Trophoblast cell (in vitro differentiated cells and primary cell): ENCODE measurements around the gene GSE1.
A peak's percentile ranks its signal among the peaks of the same experiment; 100 is the strongest.

Experiments
- DNase-seq, 2 donors: peaks; one replicate each; pipeline ENCODE4 v3.0.0-alpha.2; 2016
- H2AFZ ChIP-seq: 2 replicates; pipeline ENCODE4 v1.6.1; 2013; ENCODE audit warnings: low read length, moderate library complexity, mild to moderate bottlenecking; ENCODE audit not compliant: insufficient read depth, poor library complexity
- H2AK5ac ChIP-seq: 2 replicates; pipeline ENCODE4 v1.6.1; 2013; ENCODE audit warnings: mild to moderate bottlenecking, low read length
- H2BK120ac ChIP-seq: 2 replicates; pipeline ENCODE4 v1.6.1; 2013; ENCODE audit warnings: low read length, mild to moderate bottlenecking, moderate library complexity; ENCODE audit not compliant: insufficient read depth, poor library complexity
- H2BK12ac ChIP-seq: 2 replicates; pipeline ENCODE4 v1.6.1; 2013; ENCODE audit warnings: mild to moderate bottlenecking, low read length, moderate library complexity
- H2BK5ac ChIP-seq: 2 replicates; pipeline ENCODE4 v1.6.1; 2013; ENCODE audit warnings: low read length, low read depth, moderate library complexity, mild to moderate bottlenecking; ENCODE audit not compliant: poor library complexity
- H3K14ac ChIP-seq: 2 replicates; pipeline ENCODE4 v1.6.1; 2013; ENCODE audit warnings: mild to moderate bottlenecking, low read length
- H3K18ac ChIP-seq: 2 replicates; pipeline ENCODE4 v1.6.1; 2013; ENCODE audit warnings: mild to moderate bottlenecking, low read length
- H3K23ac ChIP-seq: 2 replicates; pipeline ENCODE4 v1.6.1; 2013; ENCODE audit warnings: low read length
- H3K27ac ChIP-seq: 2 replicates; pipeline ENCODE4 v1.5.1; 2013; ENCODE audit warnings: low read depth, mild to moderate bottlenecking, inconsistent platforms, low read length, moderate library complexity
- H3K27me3 ChIP-seq: 2 replicates; pipeline ENCODE4 v1.6.1; 2013; ENCODE audit warnings: inconsistent platforms, mild to moderate bottlenecking, low read length, moderate library complexity; ENCODE audit not compliant: insufficient read depth
- H3K36me3 ChIP-seq, 2 experiments: 1 replicate in 1 of 2; 2 replicates in 1 of 2; pipeline ENCODE4 v1.6.1; 2013; ENCODE audit warnings: low read length in 2 of 2, mild to moderate bottlenecking in 2 of 2, moderate library complexity in 1 of 2; ENCODE audit not compliant: insufficient read depth in 2 of 2, control insufficient read depth in 1 of 2
- H3K4ac ChIP-seq: 2 replicates; pipeline ENCODE4 v1.6.1; 2013; ENCODE audit warnings: low read depth, mild to moderate bottlenecking, low read length, moderate library complexity
- H3K4me1 ChIP-seq, 2 experiments: 1 replicate in 1 of 2; 2 replicates in 1 of 2; pipeline ENCODE4 v1.6.1; 2013; ENCODE audit warnings: low read length in 2 of 2, mild to moderate bottlenecking in 2 of 2, moderate library complexity in 1 of 2; ENCODE audit not compliant: insufficient read depth in 2 of 2, control insufficient read depth in 1 of 2
- H3K4me2 ChIP-seq: 2 replicates; pipeline ENCODE4 v1.6.1; 2013; ENCODE audit warnings: inconsistent platforms, mild to moderate bottlenecking, low read length, moderate library complexity
- H3K4me3 ChIP-seq: 2 replicates; pipeline ENCODE4 v1.5.1; 2013; ENCODE audit warnings: mild to moderate bottlenecking, low read depth, low read length, inconsistent platforms
- H3K79me1 ChIP-seq: one replicate; pipeline ENCODE4 v1.6.1; 2013; ENCODE audit warnings: low read length
- H3K79me2 ChIP-seq: 2 replicates; pipeline ENCODE4 v1.6.1; 2013; ENCODE audit warnings: low read length, mild to moderate bottlenecking; ENCODE audit not compliant: control insufficient read depth, insufficient read depth, poor library complexity
- H3K9ac ChIP-seq: 2 replicates; pipeline ENCODE4 v1.6.1; 2013; ENCODE audit warnings: mild to moderate bottlenecking, low read length
- H3K9me3 ChIP-seq: 2 replicates; pipeline ENCODE4 v1.6.1; 2013; ENCODE audit warnings: low read depth, mild to moderate bottlenecking, control low read depth, inconsistent platforms, low read length; ENCODE audit not compliant: insufficient read depth
- H4K12ac ChIP-seq: 2 replicates; pipeline ENCODE4 v1.6.1; 2013; ENCODE audit warnings: low read depth, mild to moderate bottlenecking, low read length, moderate library complexity
- H4K8ac ChIP-seq: 2 replicates; pipeline ENCODE4 v1.6.1; 2013; ENCODE audit warnings: low read depth, mild to moderate bottlenecking, low read length, moderate library complexity
- H4K91ac ChIP-seq: one replicate; pipeline ENCODE4 v1.6.1; 2013; ENCODE audit warnings: low read depth, mild to moderate bottlenecking, low read length, moderate library complexity
- WGBS: extraction: QIAGEN DNeasy Blood & Tissue Kit; methylation state at CpG from one replicate; pipeline ENCODE4 v1.1.7; 2013; ENCODE audit warnings: missing lambda C conversion rate; ENCODE audit not compliant: insufficient read length, insufficient coverage; ENCODE audit errors: extremely low coverage; 5-methylcytosine and 5-hydroxymethylcytosine counted together

The GSE1 gene

DNA sequence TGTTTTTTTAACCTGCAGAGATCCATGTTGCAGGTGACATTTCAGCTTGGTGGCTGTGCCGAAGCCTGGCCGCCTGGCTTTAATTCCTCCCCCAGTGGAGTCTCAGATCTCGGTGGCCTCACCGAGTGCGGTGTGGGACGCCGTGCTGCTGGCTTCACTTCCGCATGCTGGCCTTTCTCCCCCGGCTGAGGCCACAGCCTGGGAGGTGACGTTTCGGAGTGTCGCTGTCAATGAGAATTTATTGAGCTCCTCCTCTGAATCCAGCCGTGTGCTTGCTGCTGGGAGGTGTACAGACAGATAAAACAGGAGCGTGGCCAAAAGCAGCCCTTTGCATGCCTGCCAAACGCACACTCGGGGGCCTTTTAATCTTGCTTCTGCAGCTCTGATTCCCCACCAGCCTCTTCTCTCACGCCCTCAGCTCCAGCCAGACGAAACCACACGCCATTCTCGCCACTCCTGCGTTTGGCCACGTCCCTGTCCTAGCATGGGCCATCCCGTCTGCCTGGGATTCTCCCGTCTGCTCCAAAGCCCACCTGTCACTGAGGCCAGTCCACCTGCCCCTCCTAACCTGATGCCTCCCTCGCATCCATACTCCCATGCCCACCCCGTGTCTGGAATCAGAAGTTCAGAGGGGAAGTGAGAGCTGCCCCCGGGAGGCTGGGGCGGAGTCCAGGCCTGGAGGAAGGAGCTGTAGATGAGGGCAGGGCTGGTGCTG lies 3.6 kb downstream of the GSE1 start:
- H3K18ac ChIP-seq: peak overlapping the region; percentile 60
- no peak overlapping the region for H4K12ac ChIP-seq
- peaks cover 46 to 48% of the 10 kb centered on the region in 2 experiments for H3K4me1 ChIP-seq
- H3K36me3 ChIP-seq: peaks cover 8 to 12% of the 10 kb centered on the region in 2 experiments
- H3K14ac ChIP-seq: peak overlapping the region; percentile 51
- H3K23ac ChIP-seq: no peak overlapping the region
- no peaks in the 10 kb centered on the region for H3K27me3 ChIP-seq
- DNase-seq: no peak
- no peaks in the 10 kb centered on the region for H3K9me3 ChIP-seq
- no CpG with 5 or more reads among the region's 28 CpGs for WGBS
- H3K4me3 ChIP-seq: no peak overlapping the region
- peak overlapping the region; percentile 17 for H2BK120ac ChIP-seq
- H3K4me2 ChIP-seq: peak overlapping the region; percentile 7
- peak overlapping the region; percentile 1 for H4K91ac ChIP-seq
- no peak overlapping the region for H2BK12ac ChIP-seq
- H3K79me2 ChIP-seq: peaks cover 26% of the 10 kb centered on the region
- peaks cover 37% of the 10 kb centered on the region for H3K79me1 ChIP-seq
- H3K27ac ChIP-seq: peak overlapping the region; percentile 7
- H2AK5ac ChIP-seq: no peak overlapping the region
- H2BK5ac ChIP-seq: peak overlapping the region; percentile 0
- peak overlapping the region; percentile 11 for H4K8ac ChIP-seq
- H2AFZ ChIP-seq: no peak overlapping the region
- peak overlapping the region; percentile 57 for H3K4ac ChIP-seq
- H3K9ac ChIP-seq: no peak overlapping the region

DNA sequence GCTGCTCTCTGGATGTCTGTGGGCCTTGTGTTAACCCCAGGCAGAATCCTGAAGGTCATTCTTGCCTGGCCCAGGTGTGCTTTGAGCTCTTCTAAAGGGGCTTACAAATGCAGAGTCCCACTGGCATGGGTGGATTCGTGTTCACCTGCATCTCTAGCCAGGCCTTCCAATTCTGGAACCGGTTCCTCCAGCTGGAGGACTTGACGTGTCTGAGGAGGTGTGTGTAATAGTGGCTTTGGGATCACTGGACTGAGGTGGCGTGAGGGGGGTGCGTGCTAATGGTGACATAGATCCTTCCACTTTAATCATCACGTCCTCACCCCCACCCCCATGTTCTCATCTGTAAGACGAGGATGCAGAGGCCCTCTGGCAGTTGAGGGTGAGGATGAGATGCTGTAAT lies 4.8 kb downstream of the GSE1 start:
- Histone ChIP-seq H2AFZ (no peak overlapping the region), H3K4me3 (no peak overlapping the region), H3K9ac (no peak overlapping the region), H4K8ac (no peak overlapping the region), H2BK12ac (no peak overlapping the region), H3K4me2 (no peak overlapping the region), H3K79me2 (peaks cover 26% of the 10 kb centered on the region), H2BK120ac (no peak overlapping the region), H3K9me3 (no peaks in the 10 kb centered on the region), H3K27ac (no peak overlapping the region), H2AK5ac (no peak overlapping the region), H3K18ac (no peak overlapping the region), H3K4ac (peak overlapping the region; percentile 50), H3K4me1 (peaks cover 53 to 55% of the 10 kb centered on the region in 2 experiments), H4K91ac (no peak overlapping the region), H2BK5ac (no peak overlapping the region), H3K79me1 (peaks cover 29% of the 10 kb centered on the region), H4K12ac (no peak overlapping the region), H3K14ac (no peak overlapping the region), H3K36me3 (peaks cover 11 to 12% of the 10 kb centered on the region in 2 experiments), H3K23ac (no peak overlapping the region), H3K27me3 (no peaks in the 10 kb centered on the region)
- WGBS: no CpG with 5 or more reads among the region's 7 CpGs
- DNase-seq: peak; percentile 76 to 81

DNA sequence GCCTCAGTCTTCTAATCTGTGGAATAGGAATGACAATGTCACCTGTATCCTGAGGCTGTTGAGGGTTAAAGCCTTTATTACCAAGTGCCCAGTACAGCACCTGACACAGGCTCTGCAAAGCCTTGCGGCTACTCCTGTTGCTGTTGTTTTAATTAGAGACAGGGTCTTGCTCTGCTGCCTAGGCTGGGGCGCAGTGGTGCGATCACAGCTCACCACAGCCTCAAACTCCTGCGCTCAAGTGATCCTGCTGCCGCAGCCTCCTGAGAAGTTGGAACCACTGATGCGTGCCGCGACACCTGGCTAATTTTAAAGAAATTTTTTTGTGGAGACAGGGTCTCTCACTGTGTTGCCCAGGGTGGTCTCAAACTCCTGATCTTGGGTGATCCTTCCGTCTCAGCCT lies 5.4 kb downstream of the GSE1 start:
- H3K4me3 ChIP-seq: no peak overlapping the region
- no peak overlapping the region for H2BK120ac ChIP-seq
- no peak overlapping the region for H3K9ac ChIP-seq
- no peak overlapping the region for H4K12ac ChIP-seq
- H4K91ac ChIP-seq: no peak overlapping the region
- no peak overlapping the region for H3K18ac ChIP-seq
- no peak overlapping the region for H4K8ac ChIP-seq
- no peak for DNase-seq
- no peak overlapping the region for H2AFZ ChIP-seq
- peaks cover 28% of the 10 kb centered on the region for H3K79me2 ChIP-seq
- H3K4me2 ChIP-seq: no peak overlapping the region
- no peaks in the 10 kb centered on the region for H3K9me3 ChIP-seq
- H3K79me1 ChIP-seq: peaks cover 26% of the 10 kb centered on the region
- H3K4ac ChIP-seq: peak overlapping the region; percentile 9
- H2BK5ac ChIP-seq: no peak overlapping the region
- H3K4me1 ChIP-seq: peaks cover 50 to 58% of the 10 kb centered on the region in 2 experiments
- H3K36me3 ChIP-seq: peaks cover 11 to 15% of the 10 kb centered on the region in 2 experiments
- H3K27ac ChIP-seq: no peak overlapping the region
- no CpG with 5 or more reads among the region's 9 CpGs for WGBS
- no peak overlapping the region for H2BK12ac ChIP-seq
- H3K14ac ChIP-seq: no peak overlapping the region
- H3K27me3 ChIP-seq: no peaks in the 10 kb centered on the region
- no peak overlapping the region for H3K23ac ChIP-seq
- H2AK5ac ChIP-seq: no peak overlapping the region

DNA sequence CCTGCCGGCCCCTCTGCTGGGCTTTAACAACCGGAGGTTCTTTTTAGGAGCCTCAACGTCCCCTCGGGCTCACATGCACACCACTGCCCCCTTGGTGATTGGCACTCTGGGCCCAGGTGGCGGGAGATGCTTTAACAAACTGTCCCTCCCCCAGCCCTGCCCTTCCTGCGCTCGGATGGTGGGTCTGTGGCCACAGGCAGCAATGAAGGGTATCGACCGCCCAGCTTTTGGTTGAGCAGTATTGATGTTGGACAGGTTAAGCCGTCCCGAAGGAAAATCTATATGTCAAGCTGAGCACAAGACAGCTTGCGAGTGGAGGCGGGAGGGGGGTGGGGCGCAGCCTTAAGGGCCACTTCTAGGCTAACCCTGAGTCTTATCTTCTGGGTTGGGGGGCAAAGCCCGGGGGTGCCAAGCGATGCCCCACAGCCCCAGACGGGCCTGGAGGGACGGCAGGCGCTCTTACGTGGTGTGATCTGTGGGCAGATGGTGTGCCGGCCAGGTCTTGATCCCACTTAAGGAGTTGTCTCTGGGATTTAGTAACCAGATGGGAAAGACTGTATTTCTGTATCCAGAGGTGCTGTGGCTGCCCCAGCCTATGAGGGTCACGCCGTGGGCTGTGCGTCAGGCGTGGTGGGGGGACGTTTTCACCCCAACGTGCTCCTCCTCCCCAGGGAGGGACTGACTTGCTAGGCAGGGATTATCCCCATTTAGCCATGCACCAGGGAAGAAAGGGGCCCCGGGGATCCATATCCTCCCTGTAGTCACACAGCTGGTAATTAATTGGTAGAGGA lies 6.2 kb downstream of the GSE1 start:
- no peak overlapping the region for H3K23ac ChIP-seq
- peak overlapping the region; percentile 58 for H3K18ac ChIP-seq
- H3K9ac ChIP-seq: no peak overlapping the region
- peaks cover 35% of the 10 kb centered on the region for H3K79me2 ChIP-seq
- no peak overlapping the region for H2BK120ac ChIP-seq
- peaks cover 25% of the 10 kb centered on the region for H3K79me1 ChIP-seq
- peak overlapping the region; percentile 9 for H3K4ac ChIP-seq
- H3K4me1 ChIP-seq: peaks cover 50 to 58% of the 10 kb centered on the region in 2 experiments
- no CpG with 5 or more reads among the region's 28 CpGs for WGBS
- peak overlapping the region; percentile 16 for H3K14ac ChIP-seq
- H3K36me3 ChIP-seq: peaks cover 18 to 21% of the 10 kb centered on the region in 2 experiments
- no peak overlapping the region for H2BK12ac ChIP-seq
- no peak overlapping the region for H4K8ac ChIP-seq
- H3K4me2 ChIP-seq: no peak overlapping the region
- H3K27me3 ChIP-seq: no peaks in the 10 kb centered on the region
- no peaks in the 10 kb centered on the region for H3K9me3 ChIP-seq
- peak overlapping the region; percentile 11 for H3K27ac ChIP-seq
- no peak overlapping the region for H4K12ac ChIP-seq
- H2BK5ac ChIP-seq: no peak overlapping the region
- H2AK5ac ChIP-seq: no peak overlapping the region
- H3K4me3 ChIP-seq: no peak overlapping the region
- no peak overlapping the region for H2AFZ ChIP-seq
- DNase-seq: no peak
- no peak overlapping the region for H4K91ac ChIP-seq
